Stimulated activated CD8-positive, alpha-beta memory T cell treated with anti-CD3 and anti-CD28 coated beads, Interleukin-7, amount 100 ng/mL, for 48 hours (primary cell): ENCODE measurements around the gene TTC9.
A peak's percentile ranks its signal among the peaks of the same experiment; 100 is the strongest.

Source experiments
- DNase-seq, 2 donors: peaks; one replicate each; pipeline ENCODE4 v3.0.0-alpha.2; 2020; ENCODE audit warnings: low read depth in 1 of 2; ENCODE audit errors: extremely low read depth in 1 of 2

Gene TTC9

GRCh38 chr14:70641548-70642302, at the start of gene TTC9:
Gene TTC9 (plus strand): TSS chr14:70641916. CDS start chr14:70642130, 214 bp downstream.
- DNase-seq = no peak

- DNase-seq = no peak
Observed at GRCh38 chr14:70594461-70594860, 47.3 kb upstream of the TTC9 start.

- DNase-seq = no peak
Observed at GRCh38 chr14:70595443-70596185, 46.1 kb upstream of the TTC9 start.

GRCh38 chr14:70597731-70598130, 44.0 kb upstream of the TTC9 start:
- no peak for DNase-seq

GRCh38 chr14:70599345-70599744, 42.4 kb upstream of the TTC9 start:
- no peak for DNase-seq

GRCh38 chr14:70600382-70601157, 41.1 kb upstream of the TTC9 start, which contains the start of gene MED6:
Gene MED6 (minus strand): TSS chr14:70600655. CDS start chr14:70600637, 18 bp downstream.
- peak; percentile 76 to 90 for DNase-seq

GRCh38 chr14:70601162-70601561, 40.6 kb upstream of the TTC9 start:
- DNase-seq = no peak

- no peak for DNase-seq
Observed at GRCh38 chr14:70602254-70602653, 39.5 kb upstream of the TTC9 start.

- DNase-seq = no peak
Observed at GRCh38 chr14:70611216-70611615, 30.5 kb upstream of the TTC9 start.

GRCh38 chr14:70616646-70617045, 25.1 kb upstream of the TTC9 start:
- no peak for DNase-seq

GRCh38 chr14:70618314-70618713, 23.4 kb upstream of the TTC9 start:
- no peak for DNase-seq

GRCh38 chr14:70619708-70620107, 22.0 kb upstream of the TTC9 start:
- no peak for DNase-seq

GRCh38 chr14:70622111-70622712, 19.5 kb upstream of the TTC9 start:
- peak in 1 of 2 donors; percentile 17 for DNase-seq

- no peak for DNase-seq
Observed at GRCh38 chr14:70624972-70625371, 16.7 kb upstream of the TTC9 start.

- DNase-seq = no peak
Observed at GRCh38 chr14:70631948-70632347, 9.8 kb upstream of the TTC9 start.

- no peak for DNase-seq
Observed at GRCh38 chr14:70635971-70636595, 5.6 kb upstream of the TTC9 start.

GRCh38 chr14:70638416-70638815, 3.3 kb upstream of the TTC9 start:
- no peak for DNase-seq

GRCh38 chr14:70640938-70641547, 673 bp upstream of the TTC9 start:
- DNase-seq = peak in 1 of 2 donors; percentile 21

GRCh38 chr14:70642303-70643235, 853 bp downstream of the TTC9 start:
- DNase-seq = no peak
